ENCODE measurements around the gene FAAP100.

FAAP100 gene

GRCh38 chr17:81577278-81578000 lies 25.3 kb upstream of the FAAP100 start:
- DNase-seq (ENCODE audit: low read depth in 2 of 2), result no peak

- no peak for DNase-seq (ENCODE audit: low read depth in 2 of 2)
Observed at GRCh38 chr17:81576621-81577277, 24.6 kb upstream of the FAAP100 start.

GRCh38 chr17:81575836-81576235 lies 23.7 kb upstream of the FAAP100 start:
- no peak for DNase-seq (ENCODE audit: low read depth in 2 of 2)

GRCh38 chr17:81574643-81574956 lies 22.4 kb upstream of the FAAP100 start:
- no peak for DNase-seq (ENCODE audit: low read depth in 2 of 2)

GRCh38 chr17:81573794-81574642 lies 21.9 kb upstream of the FAAP100 start:
- DNase-seq (ENCODE audit: low read depth in 2 of 2), result no peak

GRCh38 chr17:81572563-81573168 lies 20.5 kb upstream of the FAAP100 start:
- no peak for DNase-seq (ENCODE audit: low read depth in 2 of 2)

GRCh38 chr17:81570964-81571363 lies 18.8 kb upstream of the FAAP100 start:
- DNase-seq (ENCODE audit: low read depth in 2 of 2), result no peak

- DNase-seq (ENCODE audit: low read depth in 2 of 2), result no peak
Observed at GRCh38 chr17:81569986-81570514, 17.9 kb upstream of the FAAP100 start.

GRCh38 chr17:81568416-81568815 lies 16.3 kb upstream of the FAAP100 start:
- no peak for DNase-seq (ENCODE audit: low read depth in 2 of 2)

- no peak for DNase-seq (ENCODE audit: low read depth in 2 of 2)
Observed at GRCh38 chr17:81567191-81567590, 15.0 kb upstream of the FAAP100 start.

- DNase-seq (ENCODE audit: low read depth in 2 of 2), result no peak
Observed at GRCh38 chr17:81566461-81567126, 14.4 kb upstream of the FAAP100 start.

- DNase-seq (ENCODE audit: low read depth in 2 of 2), result no peak
Observed at GRCh38 chr17:81565231-81565630, 13.1 kb upstream of the FAAP100 start.

GRCh38 chr17:81564778-81565177 lies 12.6 kb upstream of the FAAP100 start:
- DNase-seq (ENCODE audit: low read depth in 2 of 2), result no peak

GRCh38 chr17:81563861-81564586 lies 11.9 kb upstream of the FAAP100 start:
- DNase-seq (ENCODE audit: low read depth in 2 of 2), result no peak

GRCh38 chr17:81561494-81561885 lies 9.3 kb upstream of the FAAP100 start:
- DNase-seq (ENCODE audit: low read depth in 2 of 2), result no peak

- DNase-seq (ENCODE audit: low read depth in 2 of 2), result no peak
Observed at GRCh38 chr17:81558941-81559806, 7.0 kb upstream of the FAAP100 start.

- no peak for DNase-seq (ENCODE audit: low read depth in 2 of 2)
Observed at GRCh38 chr17:81558115-81558468, 5.9 kb upstream of the FAAP100 start.

GRCh38 chr17:81557276-81558114 lies 5.3 kb upstream of the FAAP100 start:
- DNase-seq (ENCODE audit: low read depth in 2 of 2), result no peak

GRCh38 chr17:81556863-81557262 lies 4.7 kb upstream of the FAAP100 start:
- no peak for DNase-seq (ENCODE audit: low read depth in 2 of 2)
